PFSK-1 (cell line): Measurements from ENCODE around the gene EPOP.

Experiments used
- POLR2AphosphoS5 ChIP-seq: IDR thresholded peaks from 2 replicates; pipeline ENCODE4 v1.6.1; 2012; ENCODE audit warnings: low read depth, mild to moderate bottlenecking, control low read depth, low read length, moderate library complexity
- SIN3A ChIP-seq: IDR thresholded peaks from 2 replicates; pipeline ENCODE4 v1.6.1; 2012; ENCODE audit warnings: mild to moderate bottlenecking, low read length, moderate library complexity, borderline replicate concordance; ENCODE audit not compliant: insufficient read depth
- TAF1 ChIP-seq: IDR thresholded peaks from 2 replicates; pipeline ENCODE4 v1.6.1; 2012; ENCODE audit warnings: low read length, control low read depth, borderline replicate concordance; ENCODE audit not compliant: insufficient read depth
- TF ChIP-seq, protein P1 (sequence below), 2 experiments: IDR thresholded peaks; 2 replicates each; pipeline versions ENCODE4 v1.6.1 to v1.8.0; 2011 to 2012; ENCODE audit warnings: low read depth in 2 of 2, low read length in 2 of 2, control low read depth in 1 of 2, inconsistent platforms in 1 of 2, mild to moderate bottlenecking in 1 of 2, moderate library complexity in 1 of 2; ENCODE audit not compliant: insufficient read depth in 1 of 2

- TF ChIP-seq POLR2AphosphoS5 (no peak), TAF1 (no peak), SIN3A (no peak)
- TF ChIP-seq, protein P1, sequence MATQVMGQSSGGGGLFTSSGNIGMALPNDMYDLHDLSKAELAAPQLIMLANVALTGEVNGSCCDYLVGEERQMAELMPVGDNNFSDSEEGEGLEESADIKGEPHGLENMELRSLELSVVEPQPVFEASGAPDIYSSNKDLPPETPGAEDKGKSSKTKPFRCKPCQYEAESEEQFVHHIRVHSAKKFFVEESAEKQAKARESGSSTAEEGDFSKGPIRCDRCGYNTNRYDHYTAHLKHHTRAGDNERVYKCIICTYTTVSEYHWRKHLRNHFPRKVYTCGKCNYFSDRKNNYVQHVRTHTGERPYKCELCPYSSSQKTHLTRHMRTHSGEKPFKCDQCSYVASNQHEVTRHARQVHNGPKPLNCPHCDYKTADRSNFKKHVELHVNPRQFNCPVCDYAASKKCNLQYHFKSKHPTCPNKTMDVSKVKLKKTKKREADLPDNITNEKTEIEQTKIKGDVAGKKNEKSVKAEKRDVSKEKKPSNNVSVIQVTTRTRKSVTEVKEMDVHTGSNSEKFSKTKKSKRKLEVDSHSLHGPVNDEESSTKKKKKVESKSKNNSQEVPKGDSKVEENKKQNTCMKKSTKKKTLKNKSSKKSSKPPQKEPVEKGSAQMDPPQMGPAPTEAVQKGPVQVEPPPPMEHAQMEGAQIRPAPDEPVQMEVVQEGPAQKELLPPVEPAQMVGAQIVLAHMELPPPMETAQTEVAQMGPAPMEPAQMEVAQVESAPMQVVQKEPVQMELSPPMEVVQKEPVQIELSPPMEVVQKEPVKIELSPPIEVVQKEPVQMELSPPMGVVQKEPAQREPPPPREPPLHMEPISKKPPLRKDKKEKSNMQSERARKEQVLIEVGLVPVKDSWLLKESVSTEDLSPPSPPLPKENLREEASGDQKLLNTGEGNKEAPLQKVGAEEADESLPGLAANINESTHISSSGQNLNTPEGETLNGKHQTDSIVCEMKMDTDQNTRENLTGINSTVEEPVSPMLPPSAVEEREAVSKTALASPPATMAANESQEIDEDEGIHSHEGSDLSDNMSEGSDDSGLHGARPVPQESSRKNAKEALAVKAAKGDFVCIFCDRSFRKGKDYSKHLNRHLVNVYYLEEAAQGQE (IDR thresholded peaks at IDR 0.05; ENCODE audit: insufficient read depth in 1 of 2, low read depth in 2 of 2, low read length in 2 of 2), result no peak
These were observed 24.0 kb upstream of the EPOP start for GRCh38 chr17:38698760-38699159.
